Neural cell (in vitro differentiated cells): Measurements from ENCODE around the gene ORAI1. TPM values are rescaled to one million over a fixed set of nuclear protein-coding genes. Genes with fewer than 3 reads are reported as not detected.

Experiments
- H2AFZ ChIP-seq: fragments of 200-600, 300-800 bp; sonication (generic), shearing (Covaris generic); 2 replicates; pipeline ENCODE4 v1.6.0; 2014; ENCODE audit warnings: low read depth, mild to moderate bottlenecking, antibody characterized with exemption, low read length, moderate library complexity
- H3F3A ChIP-seq: fragments of 200-600 bp; shearing (Covaris generic); 2 replicates; pipeline ENCODE4 v1.6.1; 2016; ENCODE audit warnings: mild to moderate bottlenecking, moderate library complexity, mixed read lengths, antibody characterized with exemption, low read length; ENCODE audit not compliant: insufficient read depth, poor library complexity, severe bottlenecking
- H3K27ac ChIP-seq: fragments of 200-600, 300-800 bp; sonication (generic), shearing (Covaris generic); 2 replicates; pipeline ENCODE4 v1.5.1; 2014; ENCODE audit warnings: mild to moderate bottlenecking, low read length, moderate library complexity
- H3K27me3 ChIP-seq: fragments of 300-800, 200-600 bp; sonication (generic), shearing (Covaris generic); 2 replicates; pipeline ENCODE4 v1.6.0; 2014; ENCODE audit warnings: mild to moderate bottlenecking, low read depth, low read length, moderate library complexity; ENCODE audit not compliant: insufficient read depth
- H3K36me3 ChIP-seq: fragments of 300-800, 200-600 bp; sonication (generic), shearing (Covaris generic); 2 replicates; pipeline ENCODE4 v1.5.1; 2014; ENCODE audit warnings: mild to moderate bottlenecking, antibody characterized with exemption, low read length, moderate library complexity; ENCODE audit not compliant: insufficient read depth
- H3K4me2 ChIP-seq: fragments of 300-800, 200-600 bp; sonication (generic), shearing (Covaris generic); 2 replicates; pipeline ENCODE4 v1.6.0; 2014; ENCODE audit warnings: mild to moderate bottlenecking, low read length
- H3K4me3 ChIP-seq: fragments of 300-800, 200-600 bp; sonication (generic), shearing (Covaris generic); 2 replicates; pipeline ENCODE4 v1.5.1; 2014; ENCODE audit warnings: mild to moderate bottlenecking, low read length, moderate library complexity
- H3K79me2 ChIP-seq: fragments of 200-600 bp; shearing (Covaris generic); replicated peaks from 2 replicates; pipeline ENCODE4 v1.6.0; 2014; ENCODE audit warnings: mild to moderate bottlenecking, low read length, moderate library complexity; ENCODE audit not compliant: insufficient read depth
- H3K9ac ChIP-seq: fragments of 300-800, 200-600 bp; sonication (generic), shearing (Covaris generic); 2 replicates; pipeline ENCODE4 v1.6.1; 2016; ENCODE audit warnings: mild to moderate bottlenecking, low read length, mixed read lengths
- H3K9me2 ChIP-seq: fragments of 200-600 bp; shearing (Covaris generic); 2 replicates; pipeline ENCODE4 v1.6.1; 2016; ENCODE audit warnings: mild to moderate bottlenecking, low read length, mixed read lengths; ENCODE audit not compliant: insufficient read depth
- H3K9me3 ChIP-seq: fragments of 200-600, 300-800 bp; sonication (generic), shearing (Covaris generic); 2 replicates; pipeline ENCODE4 v1.6.1; 2016; ENCODE audit warnings: mild to moderate bottlenecking, mixed run types, low read length, moderate library complexity, mixed read lengths
- H4K20me1 ChIP-seq: fragments of 200-600 bp; shearing (Covaris generic); 2 replicates; pipeline ENCODE4 v1.6.1; 2016; ENCODE audit warnings: mild to moderate bottlenecking, mixed run types; ENCODE audit not compliant: insufficient read depth
- CTCF ChIP-seq: fragments of 450-650 bp; IDR thresholded peaks from 2 replicates; pipeline ENCODE4 v1.5.1; 2014; ENCODE audit warnings: antibody characterized with exemption, mild to moderate bottlenecking, moderate library complexity; ENCODE audit not compliant: poor library complexity, severe bottlenecking
- EP300 ChIP-seq: fragments of 450-650 bp; conservative IDR thresholded peaks from 2 replicates; pipeline ENCODE4 v1.6.1; 2014; ENCODE audit warnings: antibody characterized with exemption, mild to moderate bottlenecking, moderate library complexity; ENCODE audit not compliant: poor library complexity, severe bottlenecking
- EZH2 ChIP-seq: fragments of 200-600, 300-800 bp; shearing (Covaris generic), sonication (generic); IDR thresholded peaks from 2 replicates; pipeline ENCODE4 v1.6.1; 2014; ENCODE audit warnings: antibody characterized with exemption, low read length, borderline replicate concordance, mild to moderate bottlenecking; ENCODE audit not compliant: insufficient read depth, poor library complexity, severe bottlenecking
- MXI1 ChIP-seq: fragments of 450-650 bp; conservative IDR thresholded peaks from 2 replicates; pipeline ENCODE4 v1.6.1; 2014; ENCODE audit warnings: antibody characterized with exemption, mild to moderate bottlenecking; ENCODE audit not compliant: poor library complexity, severe bottlenecking
- POLR2AphosphoS5 ChIP-seq: IDR thresholded peaks from 2 replicates; pipeline ENCODE4 v1.6.1; 2012
- RAD21 ChIP-seq: fragments of 450-650 bp; conservative IDR thresholded peaks from 2 replicates; pipeline ENCODE4 v1.6.1; 2014; ENCODE audit warnings: antibody characterized with exemption, mild to moderate bottlenecking, moderate library complexity
- REST ChIP-seq: IDR thresholded peaks from 2 replicates; pipeline ENCODE4 v1.6.1; 2012; ENCODE audit warnings: borderline replicate concordance
- SMC3 ChIP-seq: fragments of 450-650 bp; conservative IDR thresholded peaks from 2 replicates; pipeline ENCODE4 v1.6.1; 2014; ENCODE audit warnings: antibody characterized with exemption, mild to moderate bottlenecking, moderate library complexity; ENCODE audit not compliant: poor library complexity
- TAF1 ChIP-seq: IDR thresholded peaks from 2 replicates; pipeline ENCODE4 v1.6.1; 2012; ENCODE audit warnings: low read depth
- polyA plus RNA-seq: library from polyadenylated mRNA; depleted of rRNA; stranded (reverse); fragments of >200 nt; gene quantifications from 2 replicates; pipeline ENCODE4 v1.2.3, GENCODE V29; 2014

The ORAI1 gene
- polyA plus RNA-seq, 1 donor from 2014 or later, result 0.78 TPM

- H3K4me3 ChIP-seq, result no peak overlapping the region
- H2AFZ ChIP-seq, result no peak overlapping the region
- H3K79me2 ChIP-seq, result no peaks in the 10 kb centered on the region
- no peaks in the 10 kb centered on the region for H3K9me3 ChIP-seq
- H3F3A ChIP-seq, result no peaks in the 10 kb centered on the region
- TF ChIP-seq TAF1 (no peak), CTCF (no peak), POLR2AphosphoS5 (no peak), EZH2 (no peak), REST (no peak), RAD21 (no peak), SMC3 (no peak), EP300 (no peak), MXI1 (no peak)
- no peaks in the 10 kb centered on the region for H3K9me2 ChIP-seq
- no peak overlapping the region for H3K9ac ChIP-seq
- no peaks in the 10 kb centered on the region for H4K20me1 ChIP-seq
- no peaks in the 10 kb centered on the region for H3K36me3 ChIP-seq
- H3K4me2 ChIP-seq, result no peak overlapping the region
- no peaks in the 10 kb centered on the region for H3K27me3 ChIP-seq
- no peak overlapping the region for H3K27ac ChIP-seq
Measured at GRCh38 chr12:121638298-121639202, 12.2 kb downstream of the ORAI1 start.

GRCh38 chr12:121641343-121641630 is 15.0 kb downstream of the ORAI1 start:
- no peaks in the 10 kb centered on the region for H3K9me3 ChIP-seq
- H3K9me2 ChIP-seq, result no peaks in the 10 kb centered on the region
- no peak overlapping the region for H3K4me2 ChIP-seq
- H3K79me2 ChIP-seq, result no peaks in the 10 kb centered on the region
- no peak overlapping the region for H2AFZ ChIP-seq
- no peak overlapping the region for H3K27ac ChIP-seq
- no peak for TF ChIP-seq TAF1
- TF ChIP-seq POLR2AphosphoS5, result no peak
- no peak for TF ChIP-seq EP300
- TF ChIP-seq CTCF, result no peak
- no peak for TF ChIP-seq RAD21
- TF ChIP-seq REST, result no peak
- no peak for TF ChIP-seq SMC3
- no peak for TF ChIP-seq MXI1
- TF ChIP-seq EZH2, result no peak
- H3K27me3 ChIP-seq, result no peaks in the 10 kb centered on the region
- H3K9ac ChIP-seq, result no peak overlapping the region
- no peaks in the 10 kb centered on the region for H3K36me3 ChIP-seq
- H4K20me1 ChIP-seq, result no peaks in the 10 kb centered on the region
- H3K4me3 ChIP-seq, result no peak overlapping the region
- H3F3A ChIP-seq, result no peaks in the 10 kb centered on the region
